ENCODE data around the gene SUSD1.

The SUSD1 gene

DNA sequence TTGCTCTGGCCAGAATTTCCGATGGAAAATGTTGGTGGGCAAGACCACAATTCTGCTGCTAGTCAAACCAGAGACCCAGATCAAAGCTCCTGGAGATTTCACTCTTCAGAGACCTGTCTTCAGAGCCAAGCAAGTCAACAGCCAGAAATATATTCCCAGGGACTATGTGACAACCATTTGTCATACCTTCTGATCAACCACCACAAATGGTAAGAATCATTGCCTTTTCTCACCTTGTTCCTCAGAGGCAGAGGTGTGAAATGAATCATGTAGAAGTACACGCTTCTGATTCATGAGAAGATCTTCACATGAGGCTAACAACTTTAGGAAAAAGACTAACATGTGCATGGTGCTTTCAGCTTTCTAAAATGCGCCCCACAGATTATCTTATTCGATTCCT is 53.5 kb downstream of the SUSD1 start:
- TF ChIP-seq, protein P1, sequence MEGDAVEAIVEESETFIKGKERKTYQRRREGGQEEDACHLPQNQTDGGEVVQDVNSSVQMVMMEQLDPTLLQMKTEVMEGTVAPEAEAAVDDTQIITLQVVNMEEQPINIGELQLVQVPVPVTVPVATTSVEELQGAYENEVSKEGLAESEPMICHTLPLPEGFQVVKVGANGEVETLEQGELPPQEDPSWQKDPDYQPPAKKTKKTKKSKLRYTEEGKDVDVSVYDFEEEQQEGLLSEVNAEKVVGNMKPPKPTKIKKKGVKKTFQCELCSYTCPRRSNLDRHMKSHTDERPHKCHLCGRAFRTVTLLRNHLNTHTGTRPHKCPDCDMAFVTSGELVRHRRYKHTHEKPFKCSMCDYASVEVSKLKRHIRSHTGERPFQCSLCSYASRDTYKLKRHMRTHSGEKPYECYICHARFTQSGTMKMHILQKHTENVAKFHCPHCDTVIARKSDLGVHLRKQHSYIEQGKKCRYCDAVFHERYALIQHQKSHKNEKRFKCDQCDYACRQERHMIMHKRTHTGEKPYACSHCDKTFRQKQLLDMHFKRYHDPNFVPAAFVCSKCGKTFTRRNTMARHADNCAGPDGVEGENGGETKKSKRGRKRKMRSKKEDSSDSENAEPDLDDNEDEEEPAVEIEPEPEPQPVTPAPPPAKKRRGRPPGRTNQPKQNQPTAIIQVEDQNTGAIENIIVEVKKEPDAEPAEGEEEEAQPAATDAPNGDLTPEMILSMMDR (IDR thresholded peaks at IDR 0.05; ENCODE audit: low read length, missing control alignments), result no peak
- H3K4me3 ChIP-seq (replicated peaks; ENCODE audit: low read depth, low read length), result no peak overlapping the region
- no peak for DNase-seq (ENCODE audit: low read depth)

DNA sequence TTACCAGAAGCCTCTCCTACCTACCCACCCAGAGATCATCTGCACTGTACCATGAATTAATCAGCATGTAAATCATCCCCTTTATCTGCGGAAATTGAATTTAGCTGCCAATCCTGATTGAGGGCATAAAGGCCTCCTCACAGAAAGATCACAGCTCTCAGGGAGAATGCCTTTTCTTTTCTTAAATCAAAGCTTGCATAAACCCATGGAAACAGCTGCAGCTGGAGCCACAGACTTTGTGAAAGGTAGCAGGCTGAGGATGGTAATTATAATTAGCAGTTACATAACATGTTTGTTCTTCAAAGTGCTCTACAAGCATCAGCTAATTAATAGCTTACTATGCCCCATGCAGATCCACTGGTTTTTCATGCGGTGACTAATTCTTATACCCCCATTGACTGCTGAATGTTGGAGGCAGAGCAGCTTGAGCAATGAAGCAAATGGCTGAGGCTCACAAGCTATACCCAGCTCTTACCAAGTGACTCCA is 54.6 kb downstream of the SUSD1 start:
- no peak overlapping the region for H3K4me3 ChIP-seq (replicated peaks; ENCODE audit: low read depth, low read length)
- TF ChIP-seq, protein P1 (IDR thresholded peaks at IDR 0.05; ENCODE audit: low read length, missing control alignments), result no peak
- DNase-seq (ENCODE audit: low read depth), result no peak

DNA sequence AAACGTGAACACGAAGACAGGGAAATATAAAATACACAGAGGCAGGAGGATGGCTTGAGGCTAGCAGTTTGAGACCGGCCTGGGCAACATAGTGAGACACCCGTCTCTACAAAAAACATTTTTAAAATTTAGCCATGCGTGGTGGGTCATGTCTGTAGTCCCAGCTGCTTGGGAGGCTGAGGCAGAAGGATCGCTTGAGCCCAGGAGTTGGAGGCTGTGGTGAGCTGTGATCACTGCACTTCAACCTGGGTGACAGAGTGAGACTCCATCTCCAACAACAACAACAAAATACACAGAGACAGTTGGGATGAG is 55.1 kb downstream of the SUSD1 start:
- no peak overlapping the region for H3K4me3 ChIP-seq (replicated peaks; ENCODE audit: low read depth, low read length)
- no peak for DNase-seq (ENCODE audit: low read depth)
- TF ChIP-seq, protein P1 (IDR thresholded peaks at IDR 0.05; ENCODE audit: low read length, missing control alignments), result no peak

DNA sequence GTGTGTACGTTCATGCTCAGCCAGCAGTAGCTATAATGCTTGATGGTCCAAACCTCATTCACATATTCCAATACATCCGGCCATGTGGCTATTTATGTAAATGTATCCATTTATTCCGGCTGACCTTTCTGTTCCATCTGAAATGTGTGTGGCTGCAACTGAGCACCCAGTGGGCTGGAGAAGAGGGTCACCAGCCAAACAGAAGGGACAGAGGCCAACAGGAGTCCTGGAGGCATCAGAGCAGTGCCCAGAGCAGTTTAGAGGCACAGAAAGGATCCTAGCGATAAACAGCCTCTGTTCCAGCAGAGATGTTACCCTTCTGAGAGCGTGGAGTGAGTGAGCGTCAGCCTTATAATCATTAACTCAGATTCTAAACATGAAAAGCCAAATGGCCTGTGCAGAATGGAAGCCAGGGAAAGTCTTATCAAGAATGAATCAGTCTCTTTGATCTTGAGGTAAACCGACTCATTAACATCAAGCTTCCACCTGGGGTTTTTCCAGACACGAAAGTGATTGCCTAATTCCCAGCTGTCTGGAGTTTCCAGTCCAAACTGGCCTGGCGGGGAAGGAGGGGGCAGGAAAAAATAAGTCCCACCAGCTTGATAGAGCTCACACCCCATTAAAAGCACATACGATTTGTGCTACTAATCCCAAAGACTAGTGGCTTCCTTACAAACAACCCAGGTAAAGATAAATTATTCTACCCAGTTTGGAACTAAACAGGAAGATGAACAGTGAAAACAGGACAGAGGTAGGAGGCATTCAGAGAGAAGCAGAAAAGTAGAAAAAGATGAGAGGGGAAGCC is 55.7 kb downstream of the SUSD1 start:
- no peak for DNase-seq (ENCODE audit: low read depth)
- no peak overlapping the region for H3K4me3 ChIP-seq (replicated peaks; ENCODE audit: low read depth, low read length)
- TF ChIP-seq, protein P1 (IDR thresholded peaks at IDR 0.05; ENCODE audit: low read length, missing control alignments), result no peak

DNA sequence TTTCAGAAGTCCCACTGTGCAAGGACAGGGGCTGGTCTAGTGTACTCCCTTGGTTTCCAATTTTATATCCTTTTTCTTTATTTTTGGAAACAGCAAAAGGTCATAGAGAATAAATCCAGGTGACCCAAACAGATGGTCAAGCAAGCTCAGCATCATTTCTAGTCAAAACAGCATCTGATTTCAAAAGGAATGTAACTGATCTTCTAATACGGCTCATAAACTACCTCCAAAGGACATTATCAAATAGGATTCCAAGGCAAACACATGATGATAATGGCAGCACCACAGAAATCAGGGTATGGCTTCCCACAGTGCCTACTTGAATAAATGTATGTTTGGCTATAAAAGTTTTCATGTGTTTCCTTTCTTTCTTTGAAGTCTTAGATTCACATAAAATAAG is 57.1 kb downstream of the SUSD1 start:
- no peak for DNase-seq (ENCODE audit: low read depth)

DNA sequence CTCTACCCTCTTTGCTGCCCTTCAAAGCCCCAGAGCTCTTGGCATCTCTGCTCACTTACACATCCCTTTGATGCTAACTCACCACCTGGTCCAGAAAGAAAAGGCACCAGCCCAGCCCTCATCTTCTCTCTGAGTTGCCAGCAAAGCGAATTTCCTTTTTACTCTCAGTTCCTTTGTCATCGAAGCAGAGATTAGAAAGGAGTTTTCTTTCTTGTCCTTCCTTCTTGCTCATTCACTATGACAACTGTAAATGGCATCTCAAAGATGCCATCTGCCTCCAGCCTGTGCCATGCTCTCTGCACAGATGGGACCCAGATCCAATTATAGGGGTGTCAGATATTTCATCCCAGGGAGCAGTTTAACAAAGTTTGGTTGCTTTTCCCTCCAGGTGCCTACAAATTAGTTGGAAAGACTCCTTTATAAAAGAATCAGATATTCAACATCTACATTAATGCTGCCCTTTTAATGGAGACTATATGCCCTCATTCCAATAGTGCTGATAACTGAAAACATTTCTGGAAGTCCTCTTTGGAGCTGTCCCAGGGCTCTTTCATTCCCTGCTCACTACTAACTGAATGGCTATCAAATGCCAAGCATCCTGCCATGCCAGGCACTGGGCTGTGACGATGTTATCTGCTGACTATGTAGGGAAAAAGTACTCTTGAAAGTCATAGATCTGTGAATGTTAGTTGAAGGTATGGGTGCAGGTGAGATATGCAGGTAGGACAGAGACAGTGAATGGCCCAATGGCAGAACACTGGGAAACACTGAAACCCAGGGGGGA is 58.9 kb downstream of the SUSD1 start:
- H3K4me3 ChIP-seq (replicated peaks; ENCODE audit: low read depth, low read length), result no peak overlapping the region
- no peak for DNase-seq (ENCODE audit: low read depth)
- TF ChIP-seq, protein P1 (IDR thresholded peaks at IDR 0.05; ENCODE audit: low read length, missing control alignments), result no peak

More for the DNA sequence above, 57.1 kb downstream of the SUSD1 start:
- TF ChIP-seq, protein P1 (IDR thresholded peaks at IDR 0.05; ENCODE audit: low read length, missing control alignments), result no peak
- no peak overlapping the region for H3K4me3 ChIP-seq (replicated peaks; ENCODE audit: low read depth, low read length)
